ENCODE results near the gene NLRX1. TPM values are rescaled to one million over a fixed set of nuclear protein-coding genes. Genes with fewer than 3 reads are reported as not detected.
"Not testable (repeated sequence)": the region's sequence is repeated elsewhere in the genome, so short reads cannot be mapped to it uniquely, and the experiment has no call there.

The NLRX1 gene
- total RNA-seq, 1 donor from 2014 or later = 14.7 TPM

DNA sequence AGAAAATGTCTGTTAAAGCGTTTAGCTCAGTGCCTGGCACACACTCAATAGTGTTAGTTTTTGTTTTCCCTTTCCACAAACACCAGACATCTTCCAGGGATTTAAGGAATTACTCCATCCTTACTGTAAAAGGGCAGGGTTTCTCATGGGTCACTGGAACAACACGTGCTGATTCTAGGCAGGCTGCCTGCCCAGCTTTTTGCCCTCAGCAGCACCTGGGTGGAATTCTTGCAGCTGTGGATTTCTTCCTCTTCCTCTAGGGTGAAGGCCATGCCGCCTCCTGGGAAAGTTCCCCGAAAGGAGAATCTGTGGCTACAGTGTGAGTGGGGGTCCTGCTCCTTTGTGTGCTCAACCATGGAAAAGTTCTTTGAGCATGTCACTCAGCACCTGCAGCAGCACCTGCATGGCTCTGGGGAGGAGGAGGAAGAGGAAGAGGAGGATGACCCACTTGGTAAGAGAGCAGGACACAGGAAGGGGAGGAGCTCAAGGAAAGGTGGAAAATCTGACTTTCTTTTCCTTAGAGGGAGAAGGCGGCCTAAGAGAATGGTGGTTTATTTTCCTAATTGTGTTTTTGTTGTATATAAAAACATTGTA is 41.8 kb upstream of the NLRX1 start:
- DNase-seq (ENCODE audit: low read depth) = no peak
- TF ChIP-seq, protein P1, sequence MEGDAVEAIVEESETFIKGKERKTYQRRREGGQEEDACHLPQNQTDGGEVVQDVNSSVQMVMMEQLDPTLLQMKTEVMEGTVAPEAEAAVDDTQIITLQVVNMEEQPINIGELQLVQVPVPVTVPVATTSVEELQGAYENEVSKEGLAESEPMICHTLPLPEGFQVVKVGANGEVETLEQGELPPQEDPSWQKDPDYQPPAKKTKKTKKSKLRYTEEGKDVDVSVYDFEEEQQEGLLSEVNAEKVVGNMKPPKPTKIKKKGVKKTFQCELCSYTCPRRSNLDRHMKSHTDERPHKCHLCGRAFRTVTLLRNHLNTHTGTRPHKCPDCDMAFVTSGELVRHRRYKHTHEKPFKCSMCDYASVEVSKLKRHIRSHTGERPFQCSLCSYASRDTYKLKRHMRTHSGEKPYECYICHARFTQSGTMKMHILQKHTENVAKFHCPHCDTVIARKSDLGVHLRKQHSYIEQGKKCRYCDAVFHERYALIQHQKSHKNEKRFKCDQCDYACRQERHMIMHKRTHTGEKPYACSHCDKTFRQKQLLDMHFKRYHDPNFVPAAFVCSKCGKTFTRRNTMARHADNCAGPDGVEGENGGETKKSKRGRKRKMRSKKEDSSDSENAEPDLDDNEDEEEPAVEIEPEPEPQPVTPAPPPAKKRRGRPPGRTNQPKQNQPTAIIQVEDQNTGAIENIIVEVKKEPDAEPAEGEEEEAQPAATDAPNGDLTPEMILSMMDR (conservative IDR thresholded peaks at IDR 0.05; ENCODE audit: low read depth, low read length) = no peak
- no peak overlapping the region for H3K4me3 ChIP-seq (ENCODE audit: low read depth, low read length)

DNA sequence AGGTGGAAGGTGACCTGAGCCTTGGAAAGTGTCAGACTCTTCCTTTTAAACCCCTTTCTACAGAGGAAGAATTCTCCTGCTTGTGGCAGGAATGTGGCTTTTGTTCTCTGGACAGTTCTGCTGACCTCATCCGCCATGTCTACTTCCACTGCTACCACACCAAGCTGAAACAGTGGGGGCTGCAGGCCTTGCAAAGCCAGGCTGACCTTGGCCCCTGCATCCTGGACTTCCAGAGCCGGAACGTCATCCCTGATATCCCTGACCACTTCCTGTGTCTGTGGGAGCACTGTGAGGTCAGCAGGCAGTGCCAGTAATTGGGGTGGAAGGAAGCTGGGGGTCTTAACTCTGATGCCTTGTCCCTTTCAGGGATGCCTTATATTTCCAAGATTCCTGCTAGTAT is 37.9 kb upstream of the NLRX1 start:
- DNase-seq (ENCODE audit: low read depth) = no peak
- TF ChIP-seq, protein P1 (conservative IDR thresholded peaks at IDR 0.05; ENCODE audit: low read depth, low read length) = no peak
- no peak overlapping the region for H3K4me3 ChIP-seq (ENCODE audit: low read depth, low read length)

DNA sequence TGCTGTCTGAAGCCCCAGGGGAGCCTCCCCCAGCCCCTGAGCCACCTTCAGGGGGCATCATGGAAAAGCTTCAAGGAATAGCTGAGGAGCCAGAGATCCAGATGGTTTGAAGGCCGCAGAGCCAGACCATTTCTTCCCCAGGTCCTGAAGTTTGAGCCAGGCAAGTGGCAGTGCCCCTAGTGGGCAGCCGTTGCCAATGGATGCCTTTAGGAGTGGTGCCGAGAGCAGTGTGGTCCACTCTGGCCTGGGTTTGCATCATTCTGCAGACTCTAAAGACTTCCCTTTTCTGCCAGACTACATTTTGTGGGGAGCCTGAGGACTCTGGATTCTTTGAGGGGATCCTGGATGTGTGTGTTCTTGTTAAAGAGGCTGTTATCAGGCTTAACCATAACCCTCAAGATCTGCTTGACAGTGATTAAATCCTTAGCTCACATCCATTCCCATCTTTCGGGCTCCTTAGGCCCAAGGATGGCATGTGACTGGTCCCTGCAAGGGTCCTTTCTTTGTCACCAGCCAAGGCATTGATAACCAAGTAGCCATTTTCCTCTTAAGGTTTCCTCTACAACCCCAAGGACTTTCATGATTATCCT is 34.0 kb upstream of the NLRX1 start:
- H3K4me3 ChIP-seq (ENCODE audit: low read depth, low read length) = no peak overlapping the region
- TF ChIP-seq, protein P1 (conservative IDR thresholded peaks at IDR 0.05; ENCODE audit: low read depth, low read length) = peak; percentile 77
- no peak for DNase-seq (ENCODE audit: low read depth)

DNA sequence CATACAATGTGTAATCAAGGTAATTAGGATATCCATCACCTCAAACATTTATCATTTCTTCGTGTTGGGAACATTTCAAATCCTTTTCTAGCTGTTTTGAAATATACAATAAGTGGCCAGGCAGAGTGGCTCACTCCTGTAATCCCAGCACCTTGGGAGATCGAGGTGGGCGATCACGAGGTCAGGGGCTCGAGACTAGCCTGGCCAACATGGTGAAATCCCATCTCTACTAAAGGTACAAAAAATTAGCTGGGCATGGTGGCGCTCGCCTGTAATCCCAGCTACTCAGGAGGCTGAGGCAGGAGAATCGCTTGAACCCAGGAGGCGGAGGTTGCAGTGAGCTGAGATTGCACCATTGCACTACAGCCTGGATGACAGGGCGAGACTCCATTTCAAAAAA is 29.2 kb upstream of the NLRX1 start:
- DNase-seq (ENCODE audit: low read depth) = not testable (repeated sequence)

DNA sequence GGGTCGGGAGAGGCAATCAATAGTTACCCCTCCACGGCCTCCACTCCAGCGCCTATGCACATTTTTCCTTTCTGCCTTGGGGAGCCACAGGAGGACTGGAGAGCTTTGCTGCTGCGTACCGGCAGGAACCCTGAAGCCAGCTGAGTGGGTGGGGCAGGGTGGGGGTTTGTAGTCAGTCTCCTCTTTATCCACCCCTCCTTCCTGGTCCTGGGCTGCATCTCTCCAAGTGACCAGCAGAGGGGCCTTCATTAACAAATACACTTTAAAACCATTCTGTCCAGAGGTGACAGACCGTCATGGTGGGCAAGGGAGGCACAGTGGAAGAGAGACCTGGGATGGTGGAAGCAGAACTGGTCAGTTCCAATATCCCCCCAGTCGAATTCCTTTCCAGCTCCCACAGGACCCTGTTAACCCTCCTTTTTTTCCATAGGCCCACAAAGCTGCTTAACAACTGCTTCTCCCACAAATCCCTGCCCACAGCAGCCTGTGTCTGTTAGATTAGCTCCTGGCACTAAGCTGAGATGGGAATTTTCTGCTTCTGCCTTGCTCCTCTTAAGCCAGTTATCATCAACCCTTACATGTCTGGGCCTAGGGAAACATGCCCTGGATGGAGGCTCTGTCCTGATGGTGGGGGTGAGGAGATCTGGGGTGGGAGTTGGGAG is 23.6 kb upstream of the NLRX1 start:
- TF ChIP-seq, protein P1 (conservative IDR thresholded peaks at IDR 0.05; ENCODE audit: low read depth, low read length) = peak; percentile 66
- no peak for DNase-seq (ENCODE audit: low read depth)
- no peak overlapping the region for H3K4me3 ChIP-seq (ENCODE audit: low read depth, low read length)

More for the DNA sequence above, 29.2 kb upstream of the NLRX1 start:
- H3K4me3 ChIP-seq (ENCODE audit: low read depth, low read length) = not testable (repeated sequence)

DNA sequence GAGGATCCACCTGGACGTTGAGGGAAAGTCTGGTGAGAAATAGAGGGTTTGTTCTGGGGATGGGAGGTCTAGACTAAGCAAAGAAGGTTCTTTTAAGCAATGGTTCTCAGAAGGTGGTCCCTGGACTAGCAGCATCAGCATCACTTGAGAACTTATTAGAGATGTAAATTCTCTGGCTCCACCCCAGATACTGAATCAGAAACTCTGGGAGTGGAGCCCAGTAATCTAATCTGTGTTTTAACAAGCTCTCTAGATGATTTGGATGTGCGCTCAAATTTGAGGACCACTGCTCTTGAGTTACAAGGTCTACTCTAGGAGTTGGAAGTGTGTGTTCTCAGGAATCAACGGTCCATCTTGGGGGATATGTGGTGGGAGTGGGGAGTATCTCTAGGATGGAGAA is 23.0 kb upstream of the NLRX1 start:
- TF ChIP-seq, protein P1 (conservative IDR thresholded peaks at IDR 0.05; ENCODE audit: low read depth, low read length) = no peak

DNA sequence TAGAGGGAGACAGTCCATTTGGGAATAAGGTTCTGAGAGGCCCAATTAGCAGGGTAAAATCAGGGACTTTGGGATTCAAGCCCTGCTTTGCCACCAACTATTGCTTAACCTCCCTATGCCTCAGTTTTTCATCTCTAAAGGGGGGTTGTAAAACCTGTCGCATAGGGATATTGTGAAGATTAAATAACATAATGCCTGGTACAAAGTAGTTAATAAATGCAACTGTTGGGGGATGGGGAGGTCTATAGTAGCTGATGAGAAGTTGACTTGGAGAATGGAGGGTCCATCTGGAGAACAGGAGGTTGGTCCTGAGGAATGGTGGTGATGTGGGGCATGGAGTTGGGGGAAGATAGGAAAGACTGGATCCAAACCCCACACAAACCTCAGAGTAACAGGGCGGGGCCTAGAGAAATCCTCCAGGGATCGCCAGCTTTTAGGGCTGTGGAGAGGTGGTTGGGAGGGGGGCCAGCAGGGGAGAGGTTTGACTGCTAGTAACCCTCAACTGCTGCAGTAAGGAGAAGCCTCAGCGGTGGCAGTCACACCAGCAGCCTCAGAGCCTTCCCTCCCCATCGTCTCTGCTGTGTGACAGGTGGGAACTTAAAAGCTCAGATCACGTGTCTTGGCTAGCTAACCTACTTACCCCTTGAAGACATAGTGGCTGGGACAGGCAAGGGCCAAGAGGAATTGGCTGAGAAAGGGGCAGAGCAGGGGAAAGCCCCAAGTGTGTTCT is 20.8 kb upstream of the NLRX1 start:
- no peak for DNase-seq (ENCODE audit: low read depth)
- TF ChIP-seq, protein P1 (conservative IDR thresholded peaks at IDR 0.05; ENCODE audit: low read depth, low read length) = no peak
- no peak overlapping the region for H3K4me3 ChIP-seq (ENCODE audit: low read depth, low read length)

More for the DNA sequence above, 23.0 kb upstream of the NLRX1 start:
- no peak overlapping the region for H3K4me3 ChIP-seq (ENCODE audit: low read depth, low read length)
- no peak for DNase-seq (ENCODE audit: low read depth)
